A549 (cell line): ENCODE data around the gene SLC12A7. TPM values are rescaled to one million over a fixed set of nuclear protein-coding genes. Genes with fewer than 3 reads are reported as not detected.

Experiments
- ATAC-seq, 2 experiments: fragments of 200-7000 bp in 1 of 2; fragments of >200 bp in 1 of 2; cut with Nextera tagmentation in 1 of 2; cut with Tn5 transposase in 1 of 2; 3 replicates each; pipeline versions ENCODE4 v1.8.0 to v1.9.1; 2018 to 2020; ENCODE audit warnings: mild to moderate bottlenecking in 1 of 2, moderate library complexity in 1 of 2
- CTCF ChIA-PET: fragments of 300-600 bp; sonication (Branson Sonifier 250); formaldehyde crosslinking; extraction: SDS; loops from one replicate; lab custom pipeline; 2021; ENCODE audit warnings: antibody characterized with exemption, inconsistent platforms; lab: Yijun Ruan, JAX
- POLR2A ChIA-PET: fragments of 350-600 bp; formaldehyde crosslinking; extraction: SDS; loops from one replicate; lab custom pipeline; 2021; ENCODE audit warnings: antibody characterized with exemption, inconsistent platforms; lab: Yijun Ruan, JAX
- DNase-seq, 2 experiments: peaks; one replicate each; pipeline versions ENCODE4 v3.0.0 to v3.0.0-alpha.2; 2011 to 2016; ENCODE audit warnings: low read depth in 1 of 2, low spot score in 1 of 2
- FAIRE-seq: peaks from 2 replicates; lab custom pipeline; 2011; peaks lifted over from hg19 to GRCh38; lab: Jason Lieb, UNC
- H3K27ac ChIP-seq, 2 experiments: fragments of >200 bp; sonication (Bioruptor Twin); formaldehyde crosslinking; 3 replicates each; pipeline ENCODE4 v1.5.1; 2016 to 2017
- H3K4me1 ChIP-seq: fragments of >200 bp; sonication (Bioruptor Twin); formaldehyde crosslinking; 3 replicates; pipeline ENCODE4 v1.6.1; 2016
- H3K4me2 ChIP-seq: fragments of >200 bp; sonication (Bioruptor Twin); formaldehyde crosslinking; 3 replicates; pipeline ENCODE4 v1.6.1; 2016
- H3K4me3 ChIP-seq: fragments of >200 bp; sonication (Bioruptor Twin); formaldehyde crosslinking; 3 replicates; pipeline ENCODE4 v1.5.1; 2016
- H3K9me3 ChIP-seq: fragments of >200 bp; sonication (Bioruptor Twin); formaldehyde crosslinking; 3 replicates; pipeline ENCODE4 v1.6.1; 2016
- ATOH8 ChIP-seq: fragments of 250-450 bp; sonication (Bioruptor Pico); IDR thresholded peaks from 2 replicates; pipeline ENCODE4 v1.5.0; 2020; ENCODE audit warnings: low read depth, mild to moderate bottlenecking, moderate library complexity
- CBX2 ChIP-seq: fragments of 200-600 bp; sonication (generic); IDR thresholded peaks from 2 replicates; pipeline ENCODE4 v1.6.1; 2016; ENCODE audit warnings: low read depth, mild to moderate bottlenecking, borderline replicate concordance
- CEBPB ChIP-seq, 2 experiments: fragments of >200 bp in 1 of 2; sonication (Bioruptor Twin) in 1 of 2; formaldehyde crosslinking in 1 of 2; IDR thresholded peaks; 2 replicates each; pipeline ENCODE4 v1.6.1; 2012 to 2016
- CHD2 ChIP-seq: fragments of 150-350 bp; IDR thresholded peaks from 2 replicates; pipeline ENCODE4 v1.6.1; 2014; ENCODE audit warnings: low read length; ENCODE audit not compliant: partially characterized antibody
- CTCF ChIP-seq: fragments of >200 bp; sonication (Bioruptor Twin); formaldehyde crosslinking; IDR thresholded peaks from 3 replicates; pipeline ENCODE4 v1.5.1; 2016
- ELK1 ChIP-seq: fragments of 150-350 bp; IDR thresholded peaks from 2 replicates; pipeline ENCODE4 v1.6.1; 2014; ENCODE audit warnings: low read depth, mild to moderate bottlenecking, low read length
- ESRRA ChIP-seq: fragments of 150-350 bp; IDR thresholded peaks from 2 replicates; pipeline ENCODE4 v1.6.1; 2014; ENCODE audit warnings: mild to moderate bottlenecking, low read length, borderline replicate concordance
- FOSL2 ChIP-seq, 2 experiments: fragments of 450-650 bp in 1 of 2; fragments of >200 bp in 1 of 2; sonication (Bioruptor Twin) in 1 of 2; formaldehyde crosslinking; IDR thresholded peaks; 2 replicates each; pipeline versions ENCODE4 v1.5.0 to v1.6.1; 2016 to 2020; ENCODE audit warnings: mild to moderate bottlenecking in 1 of 2, moderate library complexity in 1 of 2
- GATA3 ChIP-seq: IDR thresholded peaks from 2 replicates; pipeline ENCODE4 v1.6.1; 2012; ENCODE audit warnings: borderline replicate concordance
- HDAC2 ChIP-seq: fragments of 200-600 bp; sonication (generic); IDR thresholded peaks from 2 replicates; pipeline ENCODE4 v1.6.1; 2016
- HES2 ChIP-seq: fragments of >200 bp; sonication (Bioruptor Twin); formaldehyde crosslinking; IDR thresholded peaks from 2 replicates; pipeline ENCODE4 v1.6.1; 2016
- HEYL ChIP-seq: fragments of 250-450 bp; sonication (Bioruptor Pico); IDR thresholded peaks from 2 replicates; pipeline ENCODE4 v1.8.0; 2021; ENCODE audit warnings: mild to moderate bottlenecking, moderate library complexity
- MAX ChIP-seq: IDR thresholded peaks from 2 replicates; pipeline ENCODE4 v1.6.1; 2012
- NFE2L2 ChIP-seq: fragments of 150-350 bp; conservative IDR thresholded peaks from 2 replicates; pipeline ENCODE4 v1.6.1; 2014; ENCODE audit warnings: low read length
- NPAS2 ChIP-seq: fragments of 250-450 bp; sonication (Bioruptor Pico); IDR thresholded peaks from 2 replicates; pipeline ENCODE4 v1.8.0; 2022; ENCODE audit warnings: mild to moderate bottlenecking, moderate library complexity, borderline replicate concordance
- PHF8 ChIP-seq: fragments of 200-600 bp; sonication (generic); IDR thresholded peaks from 2 replicates; pipeline ENCODE4 v1.6.1; 2016; ENCODE audit warnings: low read depth, mild to moderate bottlenecking, antibody characterized with exemption, moderate library complexity, borderline replicate concordance
- POLR2A ChIP-seq: IDR thresholded peaks from 2 replicates; pipeline ENCODE4 v1.6.1; 2012; ENCODE audit warnings: mild to moderate bottlenecking, low read length
- RARB ChIP-seq: fragments of 250-450 bp; sonication (Bioruptor Pico); IDR thresholded peaks from 2 replicates; pipeline ENCODE4 v1.8.0; 2021; ENCODE audit warnings: mild to moderate bottlenecking, moderate library complexity
- RNF2 ChIP-seq: fragments of 200-600 bp; sonication (generic); IDR thresholded peaks from 2 replicates; pipeline ENCODE4 v1.6.1; 2016; ENCODE audit warnings: low read depth, mild to moderate bottlenecking, antibody characterized with exemption, moderate library complexity, borderline replicate concordance
- TFCP2L1 ChIP-seq: fragments of 250-450 bp; sonication (Bioruptor Pico); IDR thresholded peaks from 2 replicates; pipeline ENCODE4 v1.5.0; 2021; ENCODE audit warnings: mild to moderate bottlenecking
- USF2 ChIP-seq: fragments of 450-650 bp; IDR thresholded peaks from 2 replicates; pipeline ENCODE4 v1.6.1; 2014; ENCODE audit warnings: antibody characterized with exemption
- ZFP36 ChIP-seq: fragments of 450-650 bp; IDR thresholded peaks from 2 replicates; pipeline ENCODE4 v1.6.1; 2014; ENCODE audit warnings: borderline replicate concordance; ENCODE audit not compliant: partially characterized antibody
- ZNF302 ChIP-seq: fragments of 250-450 bp; sonication (Bioruptor Pico); IDR thresholded peaks from 2 replicates; pipeline ENCODE4 v1.9.0; 2021; ENCODE audit warnings: inconsistent platforms, mild to moderate bottlenecking, moderate library complexity
- WGBS: methylation state at CpG from one replicate; pipeline ENCODE4 v1.1.6; 2017; ENCODE audit errors: missing lambda C conversion rate; 5-methylcytosine and 5-hydroxymethylcytosine counted together
- polyA plus RNA-seq, 4 experiments: library from polyadenylated mRNA; depleted of rRNA in 3 of 4; stranded (reverse); fragments of >200 nt; fragmentation: RNase III in 1 of 4; extraction: RNeasy Plus Mini Kit Qiagen cat#74134 plus additional on column Dnase treatment in 1 of 4; gene quantifications; 2 replicates in 3 of 4; 3 replicates in 1 of 4; pipeline ENCODE4 v1.2.3, GENCODE V29; 2011 to 2017

The SLC12A7 gene
- polyA plus RNA-seq, 2 of the 4 experiments (the other 2 are of a cell fraction): 11.2 to 22.5 TPM

GRCh38 chr5:1038417-1039209, 73.2 kb downstream of the SLC12A7 start:
- FAIRE-seq (no peak), ATAC-seq (no peak), DNase-seq (no peak)
- WGBS: 85% methylated on average over 20 of the region's 28 CpGs
- Histone ChIP-seq H3K4me3 (no peak overlapping the region), H3K27ac (no peak overlapping the region), H3K4me1 (no peaks in the 10 kb centered on the region), H3K9me3 (no peaks in the 10 kb centered on the region), H3K4me2 (no peak overlapping the region)
- CTCF ChIA-PET: no interaction called here
- TF ChIP-seq ELK1 (no peak), CEBPB (IDR thresholded peaks at IDR 0.05) (no peak), ZNF302 (CRISPR knock-in tag) (no peak), FOSL2 (IDR thresholded peaks at IDR 0.05) (no peak), FOSL2 (CRISPR knock-in tag; IDR thresholded peaks at IDR 0.05) (no peak), HES2 (no peak), HDAC2 (no peak), ZFP36 (no peak), NPAS2 (CRISPR knock-in tag) (no peak), CBX2 (no peak), CHD2 (no peak), POLR2A (no peak), RNF2 (no peak), USF2 (no peak), NFE2L2 (no peak), PHF8 (no peak), HEYL (no peak)
- POLR2A ChIA-PET: no interaction called here

- 94% methylated on average over 31 of the region's 43 CpGs for WGBS
- no peak for FAIRE-seq
- ATAC-seq: no peak
- CTCF ChIA-PET: interaction anchor here (1.0 to 1.2 kb wide), 2 partner anchors 27 to 130 kb away, joined by 3 to 4 read pairs; no protein-coding TSS in a partner anchor
- DNase-seq: no peak
- POLR2A ChIA-PET: no interaction called here
- no peak overlapping the region for H3K4me3 ChIP-seq
- H3K9me3 ChIP-seq: no peaks in the 10 kb centered on the region
- H3K27ac ChIP-seq: no peak overlapping the region
- H3K4me2 ChIP-seq: no peak overlapping the region
- H3K4me1 ChIP-seq: no peaks in the 10 kb centered on the region
- TF ChIP-seq FOSL2 (IDR thresholded peaks at IDR 0.05): no peak
- TF ChIP-seq FOSL2 (CRISPR knock-in tag; IDR thresholded peaks at IDR 0.05): no peak
- no peak for TF ChIP-seq GATA3
- TF ChIP-seq ATOH8 (CRISPR knock-in tag): no peak
- TF ChIP-seq ZNF302 (CRISPR knock-in tag): no peak
- no peak for TF ChIP-seq MAX
- no peak for TF ChIP-seq RARB (CRISPR knock-in tag)
- TF ChIP-seq ESRRA: no peak
- no peak for TF ChIP-seq TFCP2L1 (CRISPR knock-in tag)
- TF ChIP-seq CTCF: no peak
Measured at GRCh38 chr5:1037671-1038416, 74.0 kb downstream of the SLC12A7 start.
